ENCODE measurements around the gene GALNT16. TPM values are rescaled to one million over a fixed set of nuclear protein-coding genes. Genes with fewer than 3 reads are reported as not detected.

Gene GALNT16
- total RNA-seq, 2 experiments from 2014 or later: not detected

- ChIA-PET CTCF (interaction anchor here (1.6 kb wide), 1 partner anchor 61 kb away, joined by 3 read pairs; no protein-coding TSS in a partner anchor), POLR2A (no interaction called here)
- Mint-ChIP-seq H3K4me3 (no peak overlapping the region), H3K36me3 (ENCODE audit: low read depth) (no peaks in the 10 kb centered on the region), H3K9me3 (ENCODE audit: insufficient read depth) (no peaks in the 10 kb centered on the region), H3K27me3 (ENCODE audit: low read depth) (peaks cover 5% of the 10 kb centered on the region), H3K27ac (no peak overlapping the region), H3K4me1 (ENCODE audit: low read depth) (no peaks in the 10 kb centered on the region)
- no peak for DNase-seq
- ATAC-seq: no peak
Observed at GRCh38 chr14:69321601-69322330, 61.8 kb downstream of the GALNT16 start.

GRCh38 chr14:69323266-69323998 lies 63.5 kb downstream of the GALNT16 start:
- no peaks in the 10 kb centered on the region for H3K4me1 Mint-ChIP-seq (ENCODE audit: low read depth)
- CTCF ChIA-PET: interaction anchor here (0.9 to 1.6 kb wide), 2 partner anchors 62 to 216 kb away, joined by 3 read pairs; no protein-coding TSS in a partner anchor
- H3K36me3 Mint-ChIP-seq (ENCODE audit: low read depth): no peaks in the 10 kb centered on the region
- no peak overlapping the region for H3K27ac Mint-ChIP-seq
- peaks cover 5% of the 10 kb centered on the region for H3K27me3 Mint-ChIP-seq (ENCODE audit: low read depth)
- POLR2A ChIA-PET: no interaction called here
- no peaks in the 10 kb centered on the region for H3K9me3 Mint-ChIP-seq (ENCODE audit: insufficient read depth)
- DNase-seq (no peak), ATAC-seq (no peak)
- no peak overlapping the region for H3K4me3 Mint-ChIP-seq

- Mint-ChIP-seq H3K27ac (no peak overlapping the region), H3K4me1 (ENCODE audit: low read depth) (no peaks in the 10 kb centered on the region), H3K36me3 (ENCODE audit: low read depth) (no peaks in the 10 kb centered on the region), H3K9me3 (ENCODE audit: insufficient read depth) (no peaks in the 10 kb centered on the region), H3K4me3 (no peak overlapping the region), H3K27me3 (ENCODE audit: low read depth) (peaks cover 5% of the 10 kb centered on the region)
- ATAC-seq (no peak), DNase-seq (no peak)
- ChIA-PET POLR2A (no interaction called here), CTCF (no interaction called here)
Observed at GRCh38 chr14:69323999-69324282, 64.0 kb downstream of the GALNT16 start.

- ATAC-seq (no peak), DNase-seq (no peak)
- Mint-ChIP-seq H3K4me3 (no peak overlapping the region), H3K36me3 (ENCODE audit: low read depth) (no peaks in the 10 kb centered on the region), H3K9me3 (ENCODE audit: insufficient read depth) (no peaks in the 10 kb centered on the region), H3K27me3 (ENCODE audit: low read depth) (peaks cover 5% of the 10 kb centered on the region), H3K27ac (no peak overlapping the region), H3K4me1 (ENCODE audit: low read depth) (no peaks in the 10 kb centered on the region)
- CTCF ChIA-PET: no interaction called here
- POLR2A ChIA-PET: no interaction called here
Observed at GRCh38 chr14:69324341-69324931, 64.5 kb downstream of the GALNT16 start.

GRCh38 chr14:69325086-69325485 lies 65.1 kb downstream of the GALNT16 start:
- CTCF ChIA-PET: interaction anchor here (0.7 kb wide), 1 partner anchor 247 kb away, joined by 3 read pairs; no protein-coding TSS in a partner anchor
- H3K27ac Mint-ChIP-seq: no peak overlapping the region
- H3K4me1 Mint-ChIP-seq (ENCODE audit: low read depth): no peaks in the 10 kb centered on the region
- DNase-seq: no peak
- no peaks in the 10 kb centered on the region for H3K9me3 Mint-ChIP-seq (ENCODE audit: insufficient read depth)
- no peak overlapping the region for H3K4me3 Mint-ChIP-seq
- POLR2A ChIA-PET: no interaction called here
- peaks cover 5% of the 10 kb centered on the region for H3K27me3 Mint-ChIP-seq (ENCODE audit: low read depth)
- ATAC-seq: no peak
- no peaks in the 10 kb centered on the region for H3K36me3 Mint-ChIP-seq (ENCODE audit: low read depth)

GRCh38 chr14:69325646-69326265 lies 65.8 kb downstream of the GALNT16 start:
- ATAC-seq (no peak), DNase-seq (no peak)
- ChIA-PET POLR2A (no interaction called here), CTCF (interaction anchor here (0.7 kb wide), 1 partner anchor 246 kb away, joined by 3 read pairs; no protein-coding TSS in a partner anchor)
- Mint-ChIP-seq H3K36me3 (ENCODE audit: low read depth) (no peaks in the 10 kb centered on the region), H3K9me3 (ENCODE audit: insufficient read depth) (no peaks in the 10 kb centered on the region), H3K27ac (no peak overlapping the region), H3K4me1 (ENCODE audit: low read depth) (no peaks in the 10 kb centered on the region), H3K4me3 (no peak overlapping the region), H3K27me3 (ENCODE audit: low read depth) (peaks cover 5% of the 10 kb centered on the region)

- ChIA-PET POLR2A (no interaction called here), CTCF (no interaction called here)
- Mint-ChIP-seq H3K4me1 (ENCODE audit: low read depth) (no peaks in the 10 kb centered on the region), H3K27ac (no peak overlapping the region), H3K4me3 (no peak overlapping the region), H3K36me3 (ENCODE audit: low read depth) (no peaks in the 10 kb centered on the region), H3K9me3 (ENCODE audit: insufficient read depth) (no peaks in the 10 kb centered on the region), H3K27me3 (ENCODE audit: low read depth) (peaks cover 5% of the 10 kb centered on the region)
- DNase-seq (no peak), ATAC-seq (no peak)
Observed at GRCh38 chr14:69326611-69327010, 66.7 kb downstream of the GALNT16 start.

- Mint-ChIP-seq H3K4me3 (no peak overlapping the region), H3K4me1 (ENCODE audit: low read depth) (no peaks in the 10 kb centered on the region), H3K27me3 (ENCODE audit: low read depth) (peaks cover 5% of the 10 kb centered on the region), H3K36me3 (ENCODE audit: low read depth) (no peaks in the 10 kb centered on the region), H3K27ac (no peak overlapping the region), H3K9me3 (ENCODE audit: insufficient read depth) (no peaks in the 10 kb centered on the region)
- ChIA-PET POLR2A (no interaction called here), CTCF (no interaction called here)
- ATAC-seq (no peak), DNase-seq (no peak)
Observed at GRCh38 chr14:69327507-69327906, 67.5 kb downstream of the GALNT16 start.

- Mint-ChIP-seq H3K9me3 (ENCODE audit: insufficient read depth) (no peaks in the 10 kb centered on the region), H3K36me3 (ENCODE audit: low read depth) (no peaks in the 10 kb centered on the region), H3K27me3 (ENCODE audit: low read depth) (peaks cover 7% of the 10 kb centered on the region), H3K4me1 (ENCODE audit: low read depth) (peaks cover 2% of the 10 kb centered on the region), H3K4me3 (no peak overlapping the region), H3K27ac (no peak overlapping the region)
- POLR2A ChIA-PET: no interaction called here
- DNase-seq (no peak), ATAC-seq (no peak)
- CTCF ChIA-PET: no interaction called here
Observed at GRCh38 chr14:69328317-69328716, 68.4 kb downstream of the GALNT16 start.

GRCh38 chr14:69328765-69329164 lies 68.8 kb downstream of the GALNT16 start:
- CTCF ChIA-PET: no interaction called here
- H3K27ac Mint-ChIP-seq: no peak overlapping the region
- H3K4me1 Mint-ChIP-seq (ENCODE audit: low read depth): peaks cover 7% of the 10 kb centered on the region
- no peaks in the 10 kb centered on the region for H3K36me3 Mint-ChIP-seq (ENCODE audit: low read depth)
- POLR2A ChIA-PET: no interaction called here
- H3K27me3 Mint-ChIP-seq (ENCODE audit: low read depth): peaks cover 9% of the 10 kb centered on the region
- ATAC-seq: no peak
- DNase-seq: no peak
- H3K4me3 Mint-ChIP-seq: no peak overlapping the region
- H3K9me3 Mint-ChIP-seq (ENCODE audit: insufficient read depth): no peaks in the 10 kb centered on the region

GRCh38 chr14:69331206-69331605 lies 71.2 kb downstream of the GALNT16 start:
- no peak overlapping the region for H3K4me3 Mint-ChIP-seq
- no peak for DNase-seq
- H3K36me3 Mint-ChIP-seq (ENCODE audit: low read depth): no peaks in the 10 kb centered on the region
- H3K27me3 Mint-ChIP-seq (ENCODE audit: low read depth): peaks cover 9% of the 10 kb centered on the region
- H3K9me3 Mint-ChIP-seq (ENCODE audit: insufficient read depth): no peaks in the 10 kb centered on the region
- POLR2A ChIA-PET: no interaction called here
- H3K27ac Mint-ChIP-seq: no peak overlapping the region
- peaks cover 31% of the 10 kb centered on the region for H3K4me1 Mint-ChIP-seq (ENCODE audit: low read depth)
- CTCF ChIA-PET: interaction anchor here (1.1 kb wide), 1 partner anchor 15 kb away, joined by 3 read pairs; no protein-coding TSS in a partner anchor
- no peak for ATAC-seq
